Heart left ventricle (tissue), 16 donors: ENCODE measurements around the gene SSBP2. TPM values are rescaled to one million over a fixed set of nuclear protein-coding genes. Genes with fewer than 3 reads are reported as not detected.

Experiments used
- ATAC-seq, 4 donors: fragments of 200-7000 bp; cut with Tn5 transposase; one replicate each; pipeline ENCODE4 v1.9.1; 2020 to 2022; ENCODE audit warnings: moderate library complexity in 4 of 4, mild to moderate bottlenecking in 3 of 4, moderate number of reproducible peaks in 1 of 4
- DNase-seq, 5 donors: peaks; one replicate each; pipeline ENCODE4 v3.0.0-alpha.2; 2020
- H3K27ac ChIP-seq, 12 donors: fragments of 200-600 bp; sonication (generic) in 4 of 12; one replicate each; pipeline versions ENCODE4 v1.5.0 to v1.8.0; 2016 to 2022; ENCODE audit warnings: mild to moderate bottlenecking in 2 of 12
- H3K27me3 ChIP-seq, 9 donors: fragments of 200-600 bp; sonication (generic) in 2 of 9; one replicate each; pipeline versions ENCODE4 v1.5.1 to v1.8.0; 2016 to 2022; ENCODE audit warnings: mild to moderate bottlenecking in 3 of 9
- H3K36me3 ChIP-seq, 9 donors: fragments of 200-600 bp; sonication (generic) in 2 of 9; one replicate each; pipeline versions ENCODE4 v1.5.0 to v1.8.0; 2018 to 2022; ENCODE audit warnings: mild to moderate bottlenecking in 2 of 9
- H3K4me1 ChIP-seq, 12 donors: fragments of 200-600 bp; sonication (generic) in 4 of 12; one replicate each; pipeline versions ENCODE4 v1.5.0 to v1.8.0; 2016 to 2022; ENCODE audit warnings: mild to moderate bottlenecking in 3 of 12
- H3K4me3 ChIP-seq, 12 donors: fragments of 200-600 bp; sonication (generic) in 4 of 12; one replicate each; pipeline versions ENCODE4 v1.5.0 to v1.8.0; 2017 to 2022; ENCODE audit warnings: mild to moderate bottlenecking in 9 of 12, moderate library complexity in 4 of 12
- H3K9me3 ChIP-seq, 12 donors: fragments of 200-600 bp; sonication (generic) in 4 of 12; one replicate each; pipeline versions ENCODE4 v1.5.0 to v1.8.0; 2016 to 2022; ENCODE audit warnings: mild to moderate bottlenecking in 1 of 12
- CTCF ChIP-seq, 12 donors: fragments of 200-600 bp; sonication (generic) in 4 of 12; IDR thresholded peaks; one replicate each; pipeline versions ENCODE4 v1.5.0 to v1.8.0; 2018 to 2022; ENCODE audit warnings: antibody characterized with exemption in 12 of 12, mild to moderate bottlenecking in 5 of 12
- POLR2A ChIP-seq, 2 donors: fragments of 450-650 bp; IDR thresholded peaks; one replicate each; pipeline ENCODE4 v1.6.1; 2017; ENCODE audit warnings: antibody characterized with exemption in 2 of 2, mild to moderate bottlenecking in 2 of 2, moderate library complexity in 2 of 2
- WGBS, 4 donors: extraction: QIAGEN DNeasy Blood & Tissue Kit in 2 of 4; methylation state at CpG; one replicate each; pipeline versions ENCODE4 v1.1.5 to v1.1.7; 2013 to 2018; 5-methylcytosine and 5-hydroxymethylcytosine counted together
- intact Hi-C, 10 donors: fragments of 100-400 bp; cut with DNase I; formaldehyde crosslinking; loops; one replicate each; pipeline versions ENCODE4 v1.11.1 to v1.14.2; 2022
- polyA plus RNA-seq, 2 donors: library from polyadenylated mRNA; stranded (reverse); fragments of 200-250 nt; gene quantifications; one replicate each; pipeline ENCODE4 v1.2.3, GENCODE V29; 2013
- total RNA-seq, 9 donors: library from RNA; depleted of rRNA in 2 of 9; stranded (reverse); fragments of >200 nt in 2 of 9; fragmentation: NEBNext Ultra II Directional in 3 of 9; extraction: Animal tissue kit (Norgen Biotek cat#: 25700) in 3 of 9; gene quantifications; one replicate each; pipeline versions ENCODE4 v1.1.0 to v1.2.4, GENCODE V29; 2016 to 2023
- donor health status: ischemic (EF 13 %, LVEDD 7.1; RV severe dilation, severe dysfunction).
- donor health status: healthy with polysubstance abuse.
- donor health status: DM: no; HTN: yes; CAD: no.
- donor health status: DM: no; HTN: no; CAD: no.
- donor health status: ischemic (EF 25% LVEDD 6.9; RV normal size, moderate dysfunction).
- donor health status: ischemic (EF 25% LVEDD 5.7; RV mildly dilated, moderate dysfunction).
- donor health status: healthy.
- donor health status: DM: yes; HTN: yes; CAD: no.
- donor health status: ischemic (EF 35%, LVEDD 5.7; RV mildly dilated, moderate dysfunction).
- donor health status: nonischemic (EF 11% LVEDD 7.7; RV severe dilation, severe dysfunction).
- donor health status: DM: yes; HTN: yes; CAD: no.
- donor health status: PGD.
- donor health status: ischemic (EF 29% LVEDD 5.4; RV normal size, mild dysfunction).
- donor health status: nonischemic (EF 23%, LVEDD 6.1; RV moderate dilation, normal function).

Gene SSBP2
- total and polyA plus RNA-seq, 11 donors = 25.6 to 98.1 (median 50.7) TPM

- Histone ChIP-seq H3K4me3 (no peak overlapping the region), H3K27ac (no peak overlapping the region), H3K9me3 (no peaks in the 10 kb centered on the region), H3K27me3 (no peaks in the 10 kb centered on the region), H3K4me1 (peaks cover 0 to 4% (median 0%) of the 10 kb centered on the region in 12 donors), H3K36me3 (peaks cover 0 to 7% (median 0%) of the 10 kb centered on the region in 9 donors)
- no peak for DNase-seq
- WGBS, 4 donors = 92 to 98% (median 96%) methylated on average over 3 of the region's 3 CpGs
- ATAC-seq = no peak
- no peak for TF ChIP-seq CTCF (IDR thresholded peaks at IDR 0.05)
- TF ChIP-seq POLR2A (IDR thresholded peaks at IDR 0.05) = no peak
- intact Hi-C loops = no loop called here
Measured at GRCh38 chr5:81547001-81547400, 203.9 kb downstream of the SSBP2 start.

- H3K27me3 ChIP-seq = no peaks in the 10 kb centered on the region
- H3K36me3 ChIP-seq = peaks cover 0 to 7% (median 0%) of the 10 kb centered on the region in 9 donors
- H3K4me1 ChIP-seq = peaks cover 0 to 4% (median 0%) of the 10 kb centered on the region in 12 donors
- H3K27ac ChIP-seq = no peak overlapping the region
- intact Hi-C loops = no loop called here
- no peak overlapping the region for H3K4me3 ChIP-seq
- no peak for DNase-seq
- no peaks in the 10 kb centered on the region for H3K9me3 ChIP-seq
- ATAC-seq = no peak
- no peak for TF ChIP-seq CTCF (IDR thresholded peaks at IDR 0.05)
- no peak for TF ChIP-seq POLR2A (IDR thresholded peaks at IDR 0.05)
Measured at GRCh38 chr5:81545911-81546310, 205.0 kb downstream of the SSBP2 start.

GRCh38 chr5:81544351-81545018 is 206.4 kb downstream of the SSBP2 start:
- H3K4me3 ChIP-seq = no peak overlapping the region
- no peak overlapping the region for H3K27ac ChIP-seq
- no peak for DNase-seq
- no peaks in the 10 kb centered on the region for H3K27me3 ChIP-seq
- no peak for TF ChIP-seq POLR2A (IDR thresholded peaks at IDR 0.05)
- no peak for TF ChIP-seq CTCF (IDR thresholded peaks at IDR 0.05)
- H3K36me3 ChIP-seq = no peaks in the 10 kb centered on the region
- H3K9me3 ChIP-seq = no peaks in the 10 kb centered on the region
- no peak for ATAC-seq
- intact Hi-C loops = no loop called here
- H3K4me1 ChIP-seq = peaks cover 0 to 4% (median 0%) of the 10 kb centered on the region in 12 donors
- 94 to 99% (median 97%) methylated on average over 1 of the region's 1 CpG for WGBS, 4 donors

GRCh38 chr5:81542242-81542641 is 208.7 kb downstream of the SSBP2 start:
- Histone ChIP-seq H3K4me3 (no peak overlapping the region), H3K27me3 (no peaks in the 10 kb centered on the region), H3K4me1 (peaks cover 0 to 7% (median 0%) of the 10 kb centered on the region in 12 donors), H3K9me3 (no peaks in the 10 kb centered on the region), H3K27ac (no peak overlapping the region), H3K36me3 (no peaks in the 10 kb centered on the region)
- intact Hi-C loops = no loop called here
- no peak for ATAC-seq
- TF ChIP-seq POLR2A (IDR thresholded peaks at IDR 0.05) (no peak), CTCF (IDR thresholded peaks at IDR 0.05) (no peak)
- WGBS, 4 donors = 95 to 98% (median 97%) methylated on average over 1 of the region's 1 CpG
- no peak for DNase-seq
